CD8-positive, alpha-beta memory T cell (primary cell): ENCODE measurements around the gene CDK6. TPM values are rescaled to one million over a fixed set of nuclear protein-coding genes. Genes with fewer than 3 reads are reported as not detected.
A peak's percentile ranks its signal among the peaks of the same experiment; 100 is the strongest.

Experiments
- CTCF ChIA-PET: fragments of 350-600 bp; sonication (Branson Sonifier 250); formaldehyde crosslinking; loops from one replicate; lab custom pipeline; 2021; ENCODE audit warnings: antibody characterized with exemption; lab: Charles Lee
- POLR2A ChIA-PET: fragments of 350-600 bp; sonication (Branson Sonifier 250); formaldehyde crosslinking; loops from one replicate; lab custom pipeline; 2021; ENCODE audit warnings: antibody characterized with exemption; lab: Charles Lee
- DNase-seq, 5 donors: peaks; one replicate each; pipeline versions ENCODE4 v3.0.0 to v3.0.0-alpha.2; 2020 to 2022; ENCODE audit warnings: mixed read lengths in 1 of 5
- H3K27ac ChIP-seq: one replicate; pipeline ENCODE4 v1.7.0; 2013; ENCODE audit warnings: low read depth, mild to moderate bottlenecking, low read length, moderate library complexity
- H3K27me3 ChIP-seq: 2 replicates; pipeline ENCODE4 v1.7.0; 2013; ENCODE audit warnings: low read length, mild to moderate bottlenecking; ENCODE audit not compliant: insufficient read depth, poor library complexity, severe bottlenecking
- H3K36me3 ChIP-seq: 2 replicates; pipeline ENCODE4 v1.7.0; 2013; ENCODE audit warnings: mild to moderate bottlenecking, low read length, moderate library complexity; ENCODE audit not compliant: insufficient read depth
- H3K4me1 ChIP-seq: 2 replicates; pipeline ENCODE4 v1.7.0; 2013; ENCODE audit warnings: mild to moderate bottlenecking, low read length, moderate library complexity; ENCODE audit not compliant: insufficient read depth
- H3K4me3 ChIP-seq: 2 replicates; pipeline ENCODE4 v1.7.0; 2013; ENCODE audit warnings: mild to moderate bottlenecking, low read length
- H3K9me3 ChIP-seq: 2 replicates; pipeline ENCODE4 v1.7.0; 2013; ENCODE audit warnings: mild to moderate bottlenecking, low read length
- H3K27ac Mint-ChIP-seq, 8 donors: one replicate each; pipeline ENCODE4 v1.8.0; 2020 to 2021; ENCODE audit warnings: mixed read lengths in 8 of 8, mild to moderate bottlenecking in 6 of 8, inconsistent platforms in 3 of 8, moderate library complexity in 3 of 8
- H3K27me3 Mint-ChIP-seq, 2 donors: one replicate each; pipeline ENCODE4 v1.8.0; 2020 to 2021; ENCODE audit warnings: mixed read lengths in 2 of 2, mild to moderate bottlenecking in 1 of 2, moderate library complexity in 1 of 2
- H3K36me3 Mint-ChIP-seq, 3 donors: one replicate each; pipeline ENCODE4 v1.8.0; 2020 to 2021; ENCODE audit warnings: mixed read lengths in 3 of 3, inconsistent platforms in 1 of 3, mild to moderate bottlenecking in 1 of 3
- H3K4me1 Mint-ChIP-seq, 3 donors: one replicate each; pipeline ENCODE4 v1.8.0; 2020 to 2021; ENCODE audit warnings: mixed read lengths in 3 of 3, inconsistent platforms in 1 of 3, mild to moderate bottlenecking in 1 of 3
- H3K4me3 Mint-ChIP-seq, 7 donors: one replicate each; pipeline ENCODE4 v1.8.0; 2020 to 2021; ENCODE audit warnings: mixed read lengths in 7 of 7, mild to moderate bottlenecking in 6 of 7, moderate library complexity in 4 of 7, inconsistent platforms in 2 of 7
- H3K9me3 Mint-ChIP-seq, 5 donors: one replicate each; pipeline ENCODE4 v1.8.0; 2020 to 2022; ENCODE audit warnings: mixed read lengths in 5 of 5, mild to moderate bottlenecking in 3 of 5, moderate library complexity in 2 of 5, inconsistent platforms in 1 of 5
- polyA plus RNA-seq: library from polyadenylated mRNA; unstranded; fragments of 300-500 nt; fragmentation: Illumina TruSeq; gene quantifications from one replicate; pipeline ENCODE4 v1.2.3, GENCODE V29; 2021
- total RNA-seq, 2 experiments: library from RNA; stranded (reverse); gene quantifications; one replicate each; pipeline ENCODE4 v1.2.3, GENCODE V29; 2021

Gene CDK6
- total and polyA plus RNA-seq, 3 experiments from 2014 or later = 20.7 to 235 (median 231) TPM

DNA sequence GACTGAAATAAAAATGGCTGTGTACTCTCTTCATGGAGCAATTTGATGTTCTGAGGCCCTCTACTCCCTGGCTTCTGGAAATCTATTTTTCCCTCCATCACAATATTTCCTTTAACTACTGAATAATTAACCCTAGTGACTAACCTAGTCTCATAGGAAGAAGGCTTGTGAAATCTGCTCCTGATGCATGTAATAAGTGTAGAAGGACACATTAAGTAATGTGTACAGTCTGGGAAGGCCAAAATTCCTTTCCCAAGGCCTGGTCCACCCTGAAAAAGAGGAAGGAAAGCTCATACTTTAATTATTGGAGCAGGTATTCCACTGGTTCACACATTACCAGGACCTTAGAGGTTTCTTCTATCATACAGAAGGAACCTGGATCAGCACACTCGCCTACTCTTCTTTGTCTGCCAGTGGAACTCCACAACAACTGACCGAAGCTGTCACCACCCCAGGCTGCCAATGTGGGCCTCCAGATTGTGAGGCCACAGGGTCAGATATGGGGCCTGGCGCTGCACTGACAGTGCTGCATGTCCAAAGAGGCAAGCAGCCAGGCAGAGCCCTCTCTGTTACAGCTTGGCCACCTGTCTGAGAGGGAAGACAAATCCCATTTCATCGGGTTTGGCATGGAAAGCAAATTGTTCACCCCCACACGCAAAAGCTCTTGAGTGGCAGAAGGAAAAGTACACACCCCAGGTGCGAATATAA is 191.8 kb downstream of the CDK6 start:
- Mint-ChIP-seq H3K4me3 (no peak overlapping the region), H3K27me3 (no peaks in the 10 kb centered on the region), H3K9me3 (no peaks in the 10 kb centered on the region), H3K4me1 (peaks cover 53 to 86% (median 80%) of the 10 kb centered on the region in 3 donors), H3K36me3 (peaks cover 0 to 2% (median 0%) of the 10 kb centered on the region in 3 donors), H3K27ac (peak overlapping the region in 2 of 8 donors; percentile 36 to 43)
- H3K27me3 ChIP-seq = no peaks in the 10 kb centered on the region
- CTCF ChIA-PET = no interaction called here
- H3K4me1 ChIP-seq = peaks cover 25% of the 10 kb centered on the region
- DNase-seq = no peak
- no peak overlapping the region for H3K27ac ChIP-seq
- POLR2A ChIA-PET = no interaction called here
- no peak overlapping the region for H3K4me3 ChIP-seq
- no peaks in the 10 kb centered on the region for H3K9me3 ChIP-seq
- H3K36me3 ChIP-seq = no peaks in the 10 kb centered on the region

DNA sequence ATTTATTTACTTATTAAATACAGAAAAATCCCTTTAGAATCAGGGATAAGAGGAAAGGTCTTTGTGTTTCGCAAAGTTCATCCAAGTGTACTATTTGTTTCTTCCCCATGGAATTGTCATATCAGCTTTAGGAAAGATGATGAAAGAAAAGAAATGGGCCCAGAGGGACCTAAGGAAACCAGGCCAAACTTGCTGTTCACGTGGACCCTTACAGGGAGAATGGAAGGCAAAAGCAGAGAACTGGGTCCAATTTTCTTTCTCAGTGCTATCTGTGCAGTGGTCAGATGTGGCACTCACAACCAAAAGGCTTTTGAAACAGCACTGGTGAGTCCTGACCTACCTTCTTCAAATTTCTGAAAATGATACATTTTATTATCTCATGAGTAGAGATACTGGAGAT is 192.6 kb downstream of the CDK6 start:
- H3K27ac ChIP-seq = no peak overlapping the region
- no peaks in the 10 kb centered on the region for H3K9me3 ChIP-seq
- Mint-ChIP-seq H3K9me3 (no peaks in the 10 kb centered on the region), H3K27ac (peak overlapping the region in 2 of 8 donors; percentile 38 to 42), H3K36me3 (peaks cover 0 to 2% (median 0%) of the 10 kb centered on the region in 3 donors), H3K27me3 (no peaks in the 10 kb centered on the region), H3K4me1 (peaks cover 60 to 87% (median 85%) of the 10 kb centered on the region in 3 donors), H3K4me3 (no peak overlapping the region)
- H3K27me3 ChIP-seq = no peaks in the 10 kb centered on the region
- ChIA-PET POLR2A (no interaction called here), CTCF (no interaction called here)
- no peak for DNase-seq
- peaks cover 30% of the 10 kb centered on the region for H3K4me1 ChIP-seq
- H3K36me3 ChIP-seq = no peaks in the 10 kb centered on the region
- H3K4me3 ChIP-seq = no peak overlapping the region

DNA sequence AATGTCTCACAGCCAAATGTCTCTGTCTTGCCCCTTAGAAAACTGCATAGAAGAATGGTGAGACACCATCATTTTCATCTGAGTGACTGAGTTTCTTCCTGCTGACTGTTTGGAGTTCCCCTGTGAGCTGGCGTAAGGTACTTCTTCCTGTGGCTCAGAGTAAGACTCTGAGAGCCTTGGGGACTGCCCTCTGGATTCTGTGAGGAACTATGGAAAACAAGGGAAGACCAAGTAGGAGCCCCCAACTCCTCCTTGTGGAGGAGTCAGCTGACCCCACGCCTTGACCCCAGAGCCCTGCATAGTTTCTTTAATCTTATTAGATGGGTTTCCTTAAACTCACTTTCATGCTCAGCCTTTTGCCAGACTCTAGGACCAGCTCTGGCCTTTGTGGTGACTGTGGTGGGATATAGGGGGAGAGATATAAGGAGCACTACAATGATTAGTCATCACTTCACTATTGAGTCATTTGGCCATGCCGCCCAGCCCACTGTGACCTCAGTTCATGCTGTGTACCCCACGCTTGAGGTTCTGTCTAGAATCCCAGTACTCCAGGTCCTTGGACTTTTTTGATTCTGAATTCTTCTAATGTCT is 194.4 kb downstream of the CDK6 start:
- CTCF ChIA-PET = interaction anchor here (1.1 to 1.6 kb wide), 3 partner anchors 14 to 114 kb away, joined by 3 read pairs; partner anchors contain the start of genes PEX1 and RBM48
- POLR2A ChIA-PET = interaction anchor here (0.7 kb wide), 1 partner anchor 502 kb away, joined by 7 read pairs; no protein-coding TSS in a partner anchor
- Mint-ChIP-seq H3K27ac (peak overlapping the region; percentile 53 to 95 (median 84)), H3K36me3 (no peaks in the 10 kb centered on the region), H3K4me1 (peaks cover 49 to 75% (median 73%) of the 10 kb centered on the region in 3 donors), H3K9me3 (no peaks in the 10 kb centered on the region), H3K27me3 (no peaks in the 10 kb centered on the region), H3K4me3 (peak overlapping the region in 5 of 7 donors; percentile 21 to 57 (median 56))
- H3K4me3 ChIP-seq = no peak overlapping the region
- no peak overlapping the region for H3K27ac ChIP-seq
- H3K27me3 ChIP-seq = no peaks in the 10 kb centered on the region
- peaks cover 30% of the 10 kb centered on the region for H3K4me1 ChIP-seq
- DNase-seq = peak in 3 of 5 donors; percentile 12 to 53 (median 23)
- no peaks in the 10 kb centered on the region for H3K36me3 ChIP-seq
- H3K9me3 ChIP-seq = no peaks in the 10 kb centered on the region

DNA sequence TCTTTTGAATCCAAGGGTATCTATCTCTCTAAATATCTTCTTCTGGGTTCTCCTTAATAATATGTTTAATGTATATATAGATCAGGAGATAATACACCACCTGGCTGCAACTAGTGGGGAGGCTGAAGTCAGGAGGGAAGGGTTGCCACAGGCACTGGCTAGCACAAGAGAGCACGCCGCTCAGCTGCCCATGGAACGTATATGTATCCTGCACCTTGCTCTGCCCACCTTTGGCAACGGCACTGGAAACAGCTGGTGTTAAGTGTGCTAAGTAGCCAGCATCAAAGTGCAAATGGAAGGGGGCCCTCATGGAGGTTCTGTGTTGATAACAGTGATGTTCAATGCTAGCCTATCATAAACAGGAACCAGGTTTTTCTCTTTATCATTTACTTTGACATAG is 196.4 kb downstream of the CDK6 start:
- Mint-ChIP-seq H3K27ac (peak overlapping the region in 3 of 8 donors; percentile 53 to 79 (median 78)), H3K27me3 (no peaks in the 10 kb centered on the region), H3K9me3 (no peaks in the 10 kb centered on the region), H3K4me3 (peak overlapping the region in 2 of 7 donors; percentile 11 to 58), H3K4me1 (peaks cover 42 to 66% (median 62%) of the 10 kb centered on the region in 3 donors), H3K36me3 (no peaks in the 10 kb centered on the region)
- DNase-seq = no peak
- Histone ChIP-seq H3K36me3 (no peaks in the 10 kb centered on the region), H3K27ac (no peak overlapping the region), H3K9me3 (no peaks in the 10 kb centered on the region), H3K4me3 (no peak overlapping the region), H3K27me3 (no peaks in the 10 kb centered on the region), H3K4me1 (peaks cover 33% of the 10 kb centered on the region)
- POLR2A ChIA-PET = interaction anchor here (0.7 kb wide), 1 partner anchor 163 kb away, joined by 3 read pairs; no protein-coding TSS in a partner anchor
- CTCF ChIA-PET = interaction anchor here (1.8 kb wide), 1 partner anchor 19 kb away, joined by 8 read pairs; no protein-coding TSS in a partner anchor

DNA sequence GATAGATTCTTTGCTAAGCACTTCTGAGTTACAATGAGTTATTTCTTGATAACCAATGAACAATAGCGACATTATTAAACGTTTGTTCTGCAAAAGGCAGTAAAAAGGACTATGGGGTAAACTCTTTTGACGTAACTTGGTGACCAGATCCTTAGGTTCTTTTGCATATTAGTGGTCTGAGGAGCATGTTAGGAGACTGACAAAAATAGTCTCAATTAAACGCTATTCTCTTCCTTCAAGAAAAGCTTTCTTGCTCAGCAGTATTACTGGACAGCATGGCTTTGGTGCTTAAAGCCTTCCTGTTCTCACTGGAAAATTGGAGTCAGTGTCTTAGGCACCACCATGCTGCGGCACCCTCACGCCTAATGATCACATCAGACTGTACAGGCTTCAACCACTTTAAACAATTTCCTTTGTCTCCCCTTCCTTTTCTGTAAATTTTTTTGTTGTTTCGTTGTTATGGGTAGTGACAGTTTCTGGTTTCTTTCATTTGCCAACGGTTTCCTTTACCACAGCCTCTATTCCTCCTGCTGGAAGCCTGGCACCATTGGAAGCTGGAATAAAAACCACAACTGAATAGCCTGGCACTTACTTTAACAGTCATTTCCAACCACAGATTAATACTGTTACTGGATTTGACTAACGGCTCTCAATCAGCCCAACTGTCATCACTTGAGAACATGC is 197.0 kb downstream of the CDK6 start:
- H3K4me1 ChIP-seq = peaks cover 38% of the 10 kb centered on the region
- no peaks in the 10 kb centered on the region for H3K9me3 Mint-ChIP-seq
- H3K36me3 Mint-ChIP-seq = no peaks in the 10 kb centered on the region
- no peaks in the 10 kb centered on the region for H3K9me3 ChIP-seq
- no peak for DNase-seq
- H3K27ac ChIP-seq = no peak overlapping the region
- H3K4me3 ChIP-seq = no peak overlapping the region
- ChIA-PET CTCF (interaction anchor here (1.8 kb wide), 1 partner anchor 18 kb away, joined by 8 read pairs; no protein-coding TSS in a partner anchor), POLR2A (no interaction called here)
- no peaks in the 10 kb centered on the region for H3K27me3 Mint-ChIP-seq
- peaks cover 43 to 66% (median 61%) of the 10 kb centered on the region in 3 donors for H3K4me1 Mint-ChIP-seq
- H3K27ac Mint-ChIP-seq = peak overlapping the region; percentile 32 to 79 (median 48)
- H3K36me3 ChIP-seq = no peaks in the 10 kb centered on the region
- peak overlapping the region in 3 of 7 donors; percentile 20 to 58 (median 22) for H3K4me3 Mint-ChIP-seq
- H3K27me3 ChIP-seq = no peaks in the 10 kb centered on the region

DNA sequence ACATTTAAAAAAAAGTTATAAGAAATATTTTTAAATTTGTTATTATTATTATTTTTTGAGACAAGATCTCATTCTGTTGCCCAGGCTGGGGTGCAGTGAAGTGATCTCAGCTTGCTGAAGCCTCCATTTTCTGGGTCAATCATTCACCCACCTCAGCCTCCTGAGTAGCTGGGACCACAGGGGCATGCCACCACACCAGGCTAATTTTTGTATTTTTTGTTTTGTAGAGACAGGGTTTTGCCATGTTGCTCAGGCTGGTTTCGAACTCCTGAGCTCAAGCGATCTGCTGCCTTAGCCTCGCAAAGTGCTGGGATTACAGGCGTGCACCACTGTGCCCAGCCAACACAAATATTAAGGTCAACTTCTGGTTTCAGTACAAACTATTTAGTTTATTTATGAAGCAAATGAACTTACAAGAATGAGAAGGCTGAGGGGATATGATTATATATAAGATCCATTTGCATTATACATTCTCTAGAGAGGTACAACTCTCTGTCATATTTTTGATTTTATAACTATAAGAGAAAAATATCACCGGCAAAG is 200.3 kb downstream of the CDK6 start:
- CTCF ChIA-PET = no interaction called here
- DNase-seq = no peak
- no peaks in the 10 kb centered on the region for H3K9me3 Mint-ChIP-seq
- no peak overlapping the region for H3K27ac Mint-ChIP-seq
- H3K4me1 Mint-ChIP-seq = peaks cover 46 to 67% (median 66%) of the 10 kb centered on the region in 3 donors
- POLR2A ChIA-PET = no interaction called here
- peaks cover 38% of the 10 kb centered on the region for H3K4me1 ChIP-seq
- no peaks in the 10 kb centered on the region for H3K27me3 Mint-ChIP-seq
- no peak overlapping the region for H3K27ac ChIP-seq
- H3K36me3 ChIP-seq = no peaks in the 10 kb centered on the region
- H3K27me3 ChIP-seq = no peaks in the 10 kb centered on the region
- no peak overlapping the region for H3K4me3 Mint-ChIP-seq
- no peak overlapping the region for H3K4me3 ChIP-seq
- H3K36me3 Mint-ChIP-seq = no peaks in the 10 kb centered on the region
- no peaks in the 10 kb centered on the region for H3K9me3 ChIP-seq

DNA sequence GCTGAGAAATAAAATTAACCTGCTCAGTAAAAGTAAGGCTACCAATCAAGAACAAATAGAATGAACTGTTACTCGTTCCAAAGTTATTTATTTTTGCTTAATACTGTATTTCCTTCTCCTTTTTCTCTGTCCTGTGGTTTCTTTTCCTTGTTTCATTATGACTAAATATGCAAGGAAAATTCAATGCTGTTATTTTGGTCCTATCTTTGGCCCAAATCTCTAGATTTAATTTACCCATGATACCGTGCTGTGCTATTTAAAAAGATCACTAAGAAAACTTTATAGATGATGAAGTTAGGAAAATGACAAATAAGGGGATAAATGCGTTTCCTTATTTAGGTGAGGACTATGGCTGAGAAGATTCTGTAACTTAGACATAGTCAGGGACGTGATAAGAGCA is 200.8 kb downstream of the CDK6 start:
- no peaks in the 10 kb centered on the region for H3K36me3 Mint-ChIP-seq
- CTCF ChIA-PET = interaction anchor here (1.4 kb wide), 1 partner anchor 14 kb away, joined by 6 read pairs; no protein-coding TSS in a partner anchor
- Histone ChIP-seq H3K9me3 (no peaks in the 10 kb centered on the region), H3K27me3 (no peaks in the 10 kb centered on the region), H3K36me3 (no peaks in the 10 kb centered on the region), H3K4me1 (peaks cover 38% of the 10 kb centered on the region), H3K4me3 (no peak overlapping the region), H3K27ac (no peak overlapping the region)
- no peaks in the 10 kb centered on the region for H3K27me3 Mint-ChIP-seq
- H3K27ac Mint-ChIP-seq = peak overlapping the region in 1 of 8 donors; percentile 17
- H3K4me3 Mint-ChIP-seq = no peak overlapping the region
- POLR2A ChIA-PET = no interaction called here
- no peaks in the 10 kb centered on the region for H3K9me3 Mint-ChIP-seq
- DNase-seq = no peak
- H3K4me1 Mint-ChIP-seq = peaks cover 44 to 69% (median 66%) of the 10 kb centered on the region in 3 donors
